Measurements from ENCODE around the gene SLC39A11. TPM values are rescaled to one million over a fixed set of nuclear protein-coding genes. Genes with fewer than 3 reads are reported as not detected.

SLC39A11 gene
- total RNA-seq, 1 experiment from 2014 or later: 46.4 TPM

- Histone ChIP-seq H3K36me3 (ENCODE audit: control insufficient read depth in 1 of 2, insufficient read depth in 2 of 2, low read length in 2 of 2) (0 out of 4 replicates have a peak, but pooled peaks cover 0 to 7% of the 10 kb centered on the region in 2 experiments), H3K9ac (ENCODE audit: low read length) (no peak overlapping the region), H3K4me3 (replicated peaks in 1 of 2; ENCODE audit: low read depth in 1 of 2, low read length in 2 of 2) (no peak overlapping the region), H3K79me2 (ENCODE audit: insufficient read depth, low read length) (no peaks in the 10 kb centered on the region), H3K27me3 (ENCODE audit: insufficient read depth, low read length) (no peaks in the 10 kb centered on the region), H3K9me3 (ENCODE audit: control insufficient read depth in 1 of 2, insufficient read depth in 1 of 2, low read depth in 1 of 2, low read length in 2 of 2) (no peaks in the 10 kb centered on the region), H3K9me2 (ENCODE audit: insufficient read depth) (no peaks in the 10 kb centered on the region), H3K4me2 (ENCODE audit: low read length) (no peak overlapping the region), H3K4me1 (ENCODE audit: control insufficient read depth in 1 of 2, insufficient read depth in 2 of 2, low read length in 2 of 2) (no peaks in the 10 kb centered on the region), H3K27ac (ENCODE audit: low read depth, low read length) (no peak overlapping the region), H4K20me1 (ENCODE audit: insufficient read depth) (no peaks in the 10 kb centered on the region), H2AFZ (ENCODE audit: low read depth, low read length, poor library complexity, severe bottlenecking) (no peak overlapping the region)
- BruUV-seq (replicated peaks): no TSS peak
- TF ChIP-seq CBX3 (IDR thresholded peaks at IDR 0.05; ENCODE audit: low read depth) (no peak), POLR2A (IDR thresholded peaks at IDR 0.05; ENCODE audit: borderline replicate concordance, extremely low read depth, insufficient read depth, insufficient read length) (no peak), YY1 (IDR thresholded peaks at IDR 0.05; ENCODE audit: extremely low read depth, insufficient replicate concordance, low read depth, low read length) (no peak), TCF7L2 (IDR thresholded peaks at IDR 0.05; ENCODE audit: borderline replicate concordance, extremely low read depth, insufficient read depth, insufficient read length) (no peak), ZNF274 (IDR thresholded peaks at IDR 0.05; ENCODE audit: low read depth, low read length) (no peak)
- TF ChIP-seq, protein P1, sequence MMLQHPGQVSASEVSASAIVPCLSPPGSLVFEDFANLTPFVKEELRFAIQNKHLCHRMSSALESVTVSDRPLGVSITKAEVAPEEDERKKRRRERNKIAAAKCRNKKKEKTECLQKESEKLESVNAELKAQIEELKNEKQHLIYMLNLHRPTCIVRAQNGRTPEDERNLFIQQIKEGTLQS (IDR thresholded peaks at IDR 0.05): no peak
- TF ChIP-seq, protein P2, sequence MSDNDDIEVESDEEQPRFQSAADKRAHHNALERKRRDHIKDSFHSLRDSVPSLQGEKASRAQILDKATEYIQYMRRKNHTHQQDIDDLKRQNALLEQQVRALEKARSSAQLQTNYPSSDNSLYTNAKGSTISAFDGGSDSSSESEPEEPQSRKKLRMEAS (IDR thresholded peaks at IDR 0.05): no peak
- no peak for ATAC-seq
- RAD21 ChIA-PET (ENCODE audit: low non-redundant PET in 1 of 2, low total read pairs in 2 of 2, uncharacterized antibody in 2 of 2, unreplicated experiment in 2 of 2): interaction anchor here in 1 of 2 experiments (0.6 kb wide), 1 partner anchor 15 kb away, joined by 8 read pairs; no protein-coding TSS in a partner anchor
- POLR2A ChIA-PET: no interaction called here
- intact Hi-C loops (cut with micrococcal nuclease): no loop called here
- DNase-seq (ENCODE audit: low read depth, low spot score): no peak
- CTCF ChIA-PET: no interaction called here
These were observed 69.8 kb downstream of the SLC39A11 start for GRCh38 chr17:73022694-73023093.

- no peak overlapping the region for H3K9ac ChIP-seq (ENCODE audit: low read length)
- no peak for ATAC-seq
- RAD21 ChIA-PET (ENCODE audit: low non-redundant PET in 1 of 2, low total read pairs in 2 of 2, uncharacterized antibody in 2 of 2, unreplicated experiment in 2 of 2): no interaction called here
These were observed 70.7 kb downstream of the SLC39A11 start for GRCh38 chr17:73021771-73022170.

More at GRCh38 chr17:73021771-73022170, 70.7 kb downstream of the SLC39A11 start:
- CTCF ChIA-PET: no interaction called here
- no TSS peak for BruUV-seq (replicated peaks)
- Histone ChIP-seq H3K9me2 (ENCODE audit: insufficient read depth) (no peaks in the 10 kb centered on the region), H3K27me3 (ENCODE audit: insufficient read depth, low read length) (no peaks in the 10 kb centered on the region), H3K4me2 (ENCODE audit: low read length) (no peak overlapping the region), H3K36me3 (ENCODE audit: control insufficient read depth in 1 of 2, insufficient read depth in 2 of 2, low read length in 2 of 2) (0 out of 4 replicates have a peak, but pooled peaks cover 0 to 7% of the 10 kb centered on the region in 2 experiments), H3K79me2 (ENCODE audit: insufficient read depth, low read length) (no peaks in the 10 kb centered on the region), H4K20me1 (ENCODE audit: insufficient read depth) (no peaks in the 10 kb centered on the region), H2AFZ (ENCODE audit: low read depth, low read length, poor library complexity, severe bottlenecking) (no peak overlapping the region), H3K27ac (ENCODE audit: low read depth, low read length) (no peak overlapping the region), H3K4me1 (ENCODE audit: control insufficient read depth in 1 of 2, insufficient read depth in 2 of 2, low read length in 2 of 2) (no peaks in the 10 kb centered on the region), H3K9me3 (ENCODE audit: control insufficient read depth in 1 of 2, insufficient read depth in 1 of 2, low read depth in 1 of 2, low read length in 2 of 2) (no peaks in the 10 kb centered on the region), H3K4me3 (replicated peaks in 1 of 2; ENCODE audit: low read depth in 1 of 2, low read length in 2 of 2) (no peak overlapping the region)
- intact Hi-C loops (cut with micrococcal nuclease): no loop called here
- POLR2A ChIA-PET: no interaction called here
- no peak for TF ChIP-seq ZFX (IDR thresholded peaks at IDR 0.05)
- TF ChIP-seq FOSL1 (IDR thresholded peaks at IDR 0.05; ENCODE audit: low read depth): no peak
- DNase-seq (ENCODE audit: low read depth, low spot score): no peak
